ENCODE results near the gene CELSR1. TPM values are rescaled to one million over a fixed set of nuclear protein-coding genes. Genes with fewer than 3 reads are reported as not detected.
"Not testable (repeated sequence)": the region's sequence is repeated elsewhere in the genome, so short reads cannot be mapped to it uniquely, and the experiment has no call there.

CELSR1 gene
- polyA plus RNA-seq, 2 donors, result 19.8 to 34.8 TPM

DNA sequence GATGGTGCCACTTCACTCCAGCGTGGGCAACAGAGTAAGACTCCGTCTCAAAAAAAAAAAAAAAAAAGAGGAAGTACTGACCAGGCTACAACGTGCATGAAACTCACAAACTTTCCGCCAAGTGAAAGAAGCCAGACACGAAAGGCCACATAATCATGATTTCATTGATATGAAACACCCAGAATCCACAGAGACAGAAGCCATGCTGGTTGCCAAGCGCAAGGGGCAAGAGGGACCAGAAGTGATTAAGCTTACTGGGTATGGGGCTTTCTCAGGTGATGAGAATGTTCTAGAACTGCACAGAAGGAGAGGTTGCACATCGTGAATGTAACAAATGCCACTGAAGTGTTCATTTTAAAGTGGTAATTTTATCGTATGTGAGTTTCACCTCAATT lies 60.9 kb downstream of the CELSR1 start:
- Histone ChIP-seq H3K27me3 (ENCODE audit: control insufficient read depth in 1 of 2, insufficient read depth in 2 of 2, low read length in 2 of 2) (no peaks in the 10 kb centered on the region), H3K9me3 (ENCODE audit: control insufficient read depth in 2 of 2, insufficient read depth in 1 of 2, low read depth in 1 of 2, low read length in 1 of 2) (no peaks in the 10 kb centered on the region), H3K36me3 (ENCODE audit: control insufficient read depth in 2 of 2, insufficient read depth in 2 of 2, low read length in 1 of 2) (no peaks in the 10 kb centered on the region), H3K27ac (ENCODE audit: low read depth in 2 of 2, low read length in 1 of 2) (no peak overlapping the region), H3K4me3 (ENCODE audit: low read depth in 1 of 2, low read length in 2 of 2) (no peak overlapping the region), H3K4me1 (ENCODE audit: control insufficient read depth in 2 of 2, insufficient read depth in 2 of 2, low read length in 1 of 2) (peaks cover 0 to 11% of the 10 kb centered on the region in 2 donors)
- 80 to 83% methylated on average over 8 of the region's 8 CpGs for WGBS, 2 donors

DNA sequence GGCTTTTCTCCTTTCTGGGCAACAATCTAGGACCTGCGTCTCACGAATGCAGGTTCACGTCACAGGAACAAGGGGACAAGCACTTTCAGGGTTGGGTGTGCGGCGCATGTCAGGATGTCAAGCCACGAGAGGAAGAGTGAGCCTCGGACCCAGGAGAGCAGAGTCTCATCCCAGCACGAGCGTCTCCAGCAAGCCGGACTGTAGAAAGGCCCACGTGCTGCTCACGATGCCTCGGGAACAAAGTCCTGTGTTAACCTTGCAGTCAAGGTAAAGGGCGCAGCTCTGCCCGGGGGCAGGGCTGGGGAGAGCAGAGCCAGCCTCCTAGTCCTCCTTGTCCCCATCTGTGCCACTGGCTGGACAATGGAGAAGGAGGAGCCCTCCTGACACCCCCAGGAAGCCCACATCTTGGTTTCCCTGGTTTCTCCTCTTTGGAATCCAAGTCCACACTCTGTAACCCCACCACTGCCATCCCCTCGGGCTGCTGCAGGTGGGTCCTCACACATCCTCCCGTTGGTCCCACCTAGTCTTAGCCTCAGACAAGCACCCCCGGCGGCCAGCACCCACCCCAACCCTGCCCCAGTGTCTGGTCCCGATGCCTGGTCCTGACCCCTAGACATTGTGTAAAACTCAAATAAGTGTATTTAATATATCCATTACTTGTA lies 63.4 kb downstream of the CELSR1 start:
- H3K4me1 ChIP-seq (ENCODE audit: control insufficient read depth in 2 of 2, insufficient read depth in 2 of 2, low read length in 1 of 2), result peaks cover 0 to 11% of the 10 kb centered on the region in 2 donors
- no peak overlapping the region for H3K27ac ChIP-seq (ENCODE audit: low read depth in 2 of 2, low read length in 1 of 2)
- no peak overlapping the region for H3K4me3 ChIP-seq (ENCODE audit: low read depth in 1 of 2, low read length in 2 of 2)
- no peaks in the 10 kb centered on the region for H3K36me3 ChIP-seq (ENCODE audit: control insufficient read depth in 2 of 2, insufficient read depth in 2 of 2, low read length in 1 of 2)
- H3K9me3 ChIP-seq (ENCODE audit: control insufficient read depth in 2 of 2, insufficient read depth in 1 of 2, low read depth in 1 of 2, low read length in 1 of 2), result no peaks in the 10 kb centered on the region
- H3K27me3 ChIP-seq (ENCODE audit: control insufficient read depth in 1 of 2, insufficient read depth in 2 of 2, low read length in 2 of 2), result no peaks in the 10 kb centered on the region
- 86 to 88% methylated on average over 20 of the region's 20 CpGs for WGBS, 2 donors

DNA sequence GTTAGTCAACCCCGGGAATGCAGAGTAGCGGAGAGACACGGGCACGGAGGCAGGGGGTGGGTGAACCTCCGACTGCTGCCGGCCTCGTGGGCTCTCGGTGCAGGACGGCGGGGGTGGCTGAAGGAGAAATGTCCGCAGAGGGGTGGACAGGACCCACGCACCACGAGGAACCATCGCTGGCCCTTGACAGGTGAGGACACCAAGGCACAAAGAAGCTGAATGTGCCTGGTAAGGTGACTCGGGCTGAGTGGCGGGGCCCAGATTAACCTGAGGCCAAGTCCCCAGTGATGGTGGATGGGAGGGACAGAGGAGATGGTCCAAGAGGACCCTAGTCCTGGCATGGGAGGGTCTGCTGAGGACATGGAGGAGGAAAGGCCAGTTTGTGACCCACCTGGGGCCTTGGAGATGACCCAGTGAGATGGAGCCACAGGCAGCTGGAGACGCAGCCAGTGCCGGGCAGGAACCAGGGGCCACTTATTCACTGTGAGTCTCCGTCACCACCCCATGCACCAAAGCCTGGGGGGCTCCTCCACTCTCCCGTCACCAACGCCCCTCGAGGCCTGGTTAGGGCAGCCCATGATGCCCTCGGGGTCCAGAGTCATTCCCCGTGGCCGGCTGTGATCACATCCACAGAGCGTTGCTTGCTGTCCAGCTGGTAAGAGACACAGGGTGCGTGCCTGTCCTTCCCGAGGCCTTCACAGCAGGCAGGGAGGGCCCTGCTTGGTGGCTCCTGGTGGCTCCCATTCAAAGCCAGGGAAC lies 64.2 kb downstream of the CELSR1 start:
- H3K36me3 ChIP-seq (ENCODE audit: control insufficient read depth in 2 of 2, insufficient read depth in 2 of 2, low read length in 1 of 2), result no peaks in the 10 kb centered on the region
- WGBS, 2 donors, result 92% methylated on average over 28 of the region's 28 CpGs
- H3K4me3 ChIP-seq (ENCODE audit: low read depth in 1 of 2, low read length in 2 of 2), result no peak overlapping the region
- H3K4me1 ChIP-seq (ENCODE audit: control insufficient read depth in 2 of 2, insufficient read depth in 2 of 2, low read length in 1 of 2), result peaks cover 0 to 10% of the 10 kb centered on the region in 2 donors
- H3K27me3 ChIP-seq (ENCODE audit: control insufficient read depth in 1 of 2, insufficient read depth in 2 of 2, low read length in 2 of 2), result no peaks in the 10 kb centered on the region
- no peaks in the 10 kb centered on the region for H3K9me3 ChIP-seq (ENCODE audit: control insufficient read depth in 2 of 2, insufficient read depth in 1 of 2, low read depth in 1 of 2, low read length in 1 of 2)
- H3K27ac ChIP-seq (ENCODE audit: low read depth in 2 of 2, low read length in 1 of 2), result no peak overlapping the region

DNA sequence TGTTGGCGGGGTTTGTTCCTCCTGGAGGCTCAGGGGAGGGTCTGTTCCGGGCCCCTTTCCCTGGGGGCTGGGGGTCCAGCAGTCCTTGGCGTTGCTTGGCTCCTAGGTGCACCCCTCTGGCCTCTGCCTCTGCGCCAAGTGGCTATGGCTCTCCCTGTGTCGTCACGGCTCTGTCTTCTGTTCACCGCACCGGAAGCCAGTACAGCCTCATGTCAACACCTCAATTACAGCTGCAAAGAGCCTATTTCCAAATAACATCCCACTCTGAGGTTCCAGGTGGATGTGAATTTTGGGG lies 64.8 kb downstream of the CELSR1 start:
- no peak overlapping the region for H3K4me3 ChIP-seq (ENCODE audit: low read depth in 1 of 2, low read length in 2 of 2)
- WGBS, 2 donors, result 90 to 93% methylated on average over 7 to 8 of the region's 8 CpGs

DNA sequence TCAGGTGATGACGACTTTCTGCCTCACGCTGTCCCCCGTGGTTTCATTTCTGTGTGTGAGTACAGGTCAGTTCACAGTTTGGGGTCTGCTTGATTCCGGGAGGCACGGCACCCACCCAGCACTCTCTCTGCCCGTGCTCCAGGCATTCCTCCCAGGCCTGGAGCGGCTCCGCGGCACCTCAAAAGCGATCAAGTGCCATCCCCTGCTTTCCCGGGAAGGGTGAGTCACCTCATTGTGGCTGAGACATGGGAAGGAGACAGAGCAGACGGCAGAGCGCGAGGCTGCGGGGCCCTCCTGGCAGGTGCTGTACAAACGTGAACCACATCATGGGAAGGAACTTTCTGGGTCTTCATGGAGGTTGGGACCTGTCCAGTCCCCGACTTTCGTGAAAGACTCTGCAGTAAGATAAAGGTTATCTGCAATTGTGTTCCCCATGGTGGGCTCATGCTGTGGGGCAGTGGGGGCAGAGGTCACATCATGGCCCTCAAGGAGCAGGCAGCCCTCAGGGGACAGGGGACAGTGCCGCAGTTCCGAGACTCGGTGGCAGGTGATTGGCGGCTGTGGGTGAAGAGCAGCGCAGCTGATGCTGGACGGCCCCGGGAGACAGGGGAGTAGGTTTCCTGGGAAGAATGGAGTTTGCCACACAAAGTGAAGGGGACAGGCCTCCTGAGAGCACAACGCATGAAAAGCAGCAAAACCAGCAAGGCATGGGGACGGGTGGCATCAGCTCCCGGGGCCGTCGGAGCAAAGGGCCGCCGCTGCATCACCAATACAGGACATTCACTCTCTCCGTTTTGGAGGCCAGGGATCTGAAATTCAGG lies 65.3 kb downstream of the CELSR1 start:
- Histone ChIP-seq H3K27me3 (ENCODE audit: control insufficient read depth in 1 of 2, insufficient read depth in 2 of 2, low read length in 2 of 2) (no peaks in the 10 kb centered on the region), H3K27ac (ENCODE audit: low read depth in 2 of 2, low read length in 1 of 2) (peak overlapping the region in 1 of 2 donors; percentile 9), H3K36me3 (ENCODE audit: control insufficient read depth in 2 of 2, insufficient read depth in 2 of 2, low read length in 1 of 2) (no peaks in the 10 kb centered on the region), H3K4me3 (ENCODE audit: low read depth in 1 of 2, low read length in 2 of 2) (no peak overlapping the region), H3K4me1 (ENCODE audit: control insufficient read depth in 2 of 2, insufficient read depth in 2 of 2, low read length in 1 of 2) (peaks cover 0 to 6% of the 10 kb centered on the region in 2 donors), H3K9me3 (ENCODE audit: control insufficient read depth in 2 of 2, insufficient read depth in 1 of 2, low read depth in 1 of 2, low read length in 1 of 2) (no peaks in the 10 kb centered on the region)
- WGBS, 2 donors, result 68% methylated on average over 33 of the region's 33 CpGs

More for the DNA sequence above, 64.8 kb downstream of the CELSR1 start:
- no peak overlapping the region for H3K27ac ChIP-seq (ENCODE audit: low read depth in 2 of 2, low read length in 1 of 2)
- peaks cover 0 to 6% of the 10 kb centered on the region in 2 donors for H3K4me1 ChIP-seq (ENCODE audit: control insufficient read depth in 2 of 2, insufficient read depth in 2 of 2, low read length in 1 of 2)
- H3K9me3 ChIP-seq (ENCODE audit: control insufficient read depth in 2 of 2, insufficient read depth in 1 of 2, low read depth in 1 of 2, low read length in 1 of 2), result no peaks in the 10 kb centered on the region
- H3K27me3 ChIP-seq (ENCODE audit: control insufficient read depth in 1 of 2, insufficient read depth in 2 of 2, low read length in 2 of 2), result no peaks in the 10 kb centered on the region
- no peaks in the 10 kb centered on the region for H3K36me3 ChIP-seq (ENCODE audit: control insufficient read depth in 2 of 2, insufficient read depth in 2 of 2, low read length in 1 of 2)

DNA sequence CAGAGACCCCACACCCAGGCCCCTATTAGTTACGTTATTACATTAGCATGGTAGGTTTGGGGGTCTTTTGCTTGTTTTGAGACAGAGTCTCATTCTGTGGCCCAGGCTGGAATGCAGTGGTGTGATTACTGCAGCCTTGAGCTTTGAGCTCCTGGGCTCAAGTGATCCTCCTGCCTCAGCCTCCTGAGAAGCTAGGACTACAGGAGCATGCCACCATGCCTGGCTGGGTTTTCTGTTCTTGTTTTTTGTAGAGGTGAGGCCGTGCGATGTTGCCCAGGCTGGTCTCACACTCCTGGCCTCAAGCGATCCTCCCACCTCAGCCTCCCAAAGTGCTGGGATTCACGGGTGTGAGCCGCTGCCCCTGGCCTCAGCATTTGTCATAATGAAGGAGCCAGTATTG lies 66.1 kb downstream of the CELSR1 start:
- H3K27me3 ChIP-seq (ENCODE audit: control insufficient read depth in 1 of 2, insufficient read depth in 2 of 2, low read length in 2 of 2); H3K27ac ChIP-seq (ENCODE audit: low read depth in 2 of 2, low read length in 1 of 2); H3K4me3 ChIP-seq (ENCODE audit: low read depth in 1 of 2, low read length in 2 of 2); H3K9me3 ChIP-seq (ENCODE audit: control insufficient read depth in 2 of 2, insufficient read depth in 1 of 2, low read depth in 1 of 2, low read length in 1 of 2); H3K4me1 ChIP-seq (ENCODE audit: control insufficient read depth in 2 of 2, insufficient read depth in 2 of 2, low read length in 1 of 2); H3K36me3 ChIP-seq (ENCODE audit: control insufficient read depth in 2 of 2, insufficient read depth in 2 of 2, low read length in 1 of 2): not testable (repeated sequence)
- WGBS, 2 donors, result 86 to 88% methylated on average over 6 of the region's 6 CpGs

DNA sequence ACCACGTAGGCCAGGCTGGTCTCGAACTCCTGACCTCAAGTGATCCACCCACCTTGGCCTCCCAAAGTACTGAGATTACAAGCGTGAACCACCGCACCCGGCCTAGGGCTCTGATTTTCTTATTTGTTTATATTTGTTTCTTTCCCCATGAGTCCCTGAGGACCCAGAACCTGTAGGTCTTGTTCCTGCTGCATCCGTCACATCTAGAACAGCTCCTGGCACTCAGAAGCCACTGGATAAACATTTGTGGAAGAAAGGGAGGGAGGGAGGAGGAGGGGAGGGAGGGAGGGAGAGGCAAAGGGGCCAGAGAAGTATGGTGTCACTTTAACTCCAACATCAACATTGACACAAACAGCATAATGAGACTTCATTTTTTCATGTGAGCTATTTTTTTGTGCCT lies 67.7 kb downstream of the CELSR1 start:
- WGBS, 2 donors, result 38 to 53% methylated on average over 6 of the region's 6 CpGs

DNA sequence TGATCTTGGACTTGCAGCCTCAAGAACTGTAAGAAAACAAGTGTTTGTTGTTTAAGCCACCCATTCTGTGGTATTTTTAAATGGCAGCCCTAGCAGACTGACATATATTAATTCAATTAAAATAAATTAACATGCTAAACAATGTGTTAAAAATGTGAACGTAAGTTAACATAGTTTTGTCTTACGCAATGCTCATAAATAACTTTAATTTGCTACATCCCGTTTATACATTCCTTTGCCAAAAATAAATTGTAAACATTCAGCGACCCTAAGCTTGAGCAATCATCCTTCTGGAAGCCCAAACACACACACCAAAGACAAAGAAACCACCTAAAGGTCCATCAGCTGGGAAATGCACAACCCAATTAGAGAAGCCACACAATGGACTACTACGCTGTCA lies 70.4 kb downstream of the CELSR1 start:
- H3K9me3 ChIP-seq (ENCODE audit: control insufficient read depth in 2 of 2, insufficient read depth in 1 of 2, low read depth in 1 of 2, low read length in 1 of 2), result no peaks in the 10 kb centered on the region
- H3K4me3 ChIP-seq (ENCODE audit: low read depth in 1 of 2, low read length in 2 of 2), result no peak overlapping the region
- H3K27me3 ChIP-seq (ENCODE audit: control insufficient read depth in 1 of 2, insufficient read depth in 2 of 2, low read length in 2 of 2), result no peaks in the 10 kb centered on the region
- WGBS, 2 donors, result 63 to 68% methylated on average over 5 of the region's 5 CpGs
- peaks cover 0 to 7% of the 10 kb centered on the region in 2 donors for H3K36me3 ChIP-seq (ENCODE audit: control insufficient read depth in 2 of 2, insufficient read depth in 2 of 2, low read length in 1 of 2)
- H3K27ac ChIP-seq (ENCODE audit: low read depth in 2 of 2, low read length in 1 of 2), result no peak overlapping the region
- H3K4me1 ChIP-seq (ENCODE audit: control insufficient read depth in 2 of 2, insufficient read depth in 2 of 2, low read length in 1 of 2), result peaks cover 0 to 15% of the 10 kb centered on the region in 2 donors

More for the DNA sequence above, 67.7 kb downstream of the CELSR1 start:
- Histone ChIP-seq H3K27ac (ENCODE audit: low read depth in 2 of 2, low read length in 1 of 2) (no peak overlapping the region), H3K36me3 (ENCODE audit: control insufficient read depth in 2 of 2, insufficient read depth in 2 of 2, low read length in 1 of 2) (no peaks in the 10 kb centered on the region), H3K9me3 (ENCODE audit: control insufficient read depth in 2 of 2, insufficient read depth in 1 of 2, low read depth in 1 of 2, low read length in 1 of 2) (no peaks in the 10 kb centered on the region), H3K4me1 (ENCODE audit: control insufficient read depth in 2 of 2, insufficient read depth in 2 of 2, low read length in 1 of 2) (peaks cover 0 to 10% of the 10 kb centered on the region in 2 donors), H3K4me3 (ENCODE audit: low read depth in 1 of 2, low read length in 2 of 2) (no peak overlapping the region), H3K27me3 (ENCODE audit: control insufficient read depth in 1 of 2, insufficient read depth in 2 of 2, low read length in 2 of 2) (no peaks in the 10 kb centered on the region)

DNA sequence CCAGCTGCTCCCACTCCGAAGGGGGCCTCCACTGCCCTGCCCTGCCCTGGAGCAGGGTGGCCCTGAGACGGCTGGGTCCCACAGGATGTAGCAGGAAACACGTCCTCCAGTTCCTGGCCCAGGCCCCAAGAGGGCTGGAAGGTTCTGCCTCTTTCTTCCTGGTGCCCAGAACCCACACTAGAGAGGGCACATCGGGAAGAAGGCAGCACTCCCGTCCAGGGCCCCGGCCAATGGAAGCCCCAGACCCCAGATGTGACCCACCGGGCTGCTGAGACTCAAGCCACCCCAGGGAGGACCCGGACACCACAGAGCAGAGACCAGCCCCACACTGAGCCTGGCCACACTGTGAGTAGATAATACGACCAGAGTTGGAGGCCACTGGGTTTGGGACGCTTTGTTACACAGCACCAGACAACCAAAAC lies 71.2 kb downstream of the CELSR1 start:
- Histone ChIP-seq H3K4me3 (ENCODE audit: low read depth in 1 of 2, low read length in 2 of 2) (no peak overlapping the region), H3K27ac (ENCODE audit: low read depth in 2 of 2, low read length in 1 of 2) (no peak overlapping the region)
- 64 to 78% methylated on average over 9 to 10 of the region's 10 CpGs for WGBS, 2 donors

More for the DNA sequence above, 71.2 kb downstream of the CELSR1 start:
- Histone ChIP-seq H3K36me3 (ENCODE audit: control insufficient read depth in 2 of 2, insufficient read depth in 2 of 2, low read length in 1 of 2) (peaks cover 0 to 12% of the 10 kb centered on the region in 2 donors), H3K4me1 (ENCODE audit: control insufficient read depth in 2 of 2, insufficient read depth in 2 of 2, low read length in 1 of 2) (peaks cover 0 to 11% of the 10 kb centered on the region in 2 donors), H3K9me3 (ENCODE audit: control insufficient read depth in 2 of 2, insufficient read depth in 1 of 2, low read depth in 1 of 2, low read length in 1 of 2) (no peaks in the 10 kb centered on the region), H3K27me3 (ENCODE audit: control insufficient read depth in 1 of 2, insufficient read depth in 2 of 2, low read length in 2 of 2) (no peaks in the 10 kb centered on the region)

Measured in esophagus (tissue), 2 donors.